Stimulated activated CD4-positive, alpha-beta T cell treated with anti-CD3 and anti-CD28 coated beads, Interleukin-15, amount 100 ng/mL, for 24 hours (primary cell): ENCODE data around the gene CYB5D1.
"Not testable (repeated sequence)": the region's sequence is repeated elsewhere in the genome, so short reads cannot be mapped to it uniquely, and the experiment has no call there.

ENCODE experiments used
- DNase-seq: peaks from one replicate; pipeline ENCODE4 v3.0.0-alpha.2; 2020

CYB5D1 gene, protein sequence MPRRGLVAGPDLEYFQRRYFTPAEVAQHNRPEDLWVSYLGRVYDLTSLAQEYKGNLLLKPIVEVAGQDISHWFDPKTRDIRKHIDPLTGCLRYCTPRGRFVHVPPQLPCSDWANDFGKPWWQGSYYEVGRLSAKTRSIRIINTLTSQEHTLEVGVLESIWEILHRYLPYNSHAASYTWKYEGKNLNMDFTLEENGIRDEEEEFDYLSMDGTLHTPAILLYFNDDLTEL

DNA sequence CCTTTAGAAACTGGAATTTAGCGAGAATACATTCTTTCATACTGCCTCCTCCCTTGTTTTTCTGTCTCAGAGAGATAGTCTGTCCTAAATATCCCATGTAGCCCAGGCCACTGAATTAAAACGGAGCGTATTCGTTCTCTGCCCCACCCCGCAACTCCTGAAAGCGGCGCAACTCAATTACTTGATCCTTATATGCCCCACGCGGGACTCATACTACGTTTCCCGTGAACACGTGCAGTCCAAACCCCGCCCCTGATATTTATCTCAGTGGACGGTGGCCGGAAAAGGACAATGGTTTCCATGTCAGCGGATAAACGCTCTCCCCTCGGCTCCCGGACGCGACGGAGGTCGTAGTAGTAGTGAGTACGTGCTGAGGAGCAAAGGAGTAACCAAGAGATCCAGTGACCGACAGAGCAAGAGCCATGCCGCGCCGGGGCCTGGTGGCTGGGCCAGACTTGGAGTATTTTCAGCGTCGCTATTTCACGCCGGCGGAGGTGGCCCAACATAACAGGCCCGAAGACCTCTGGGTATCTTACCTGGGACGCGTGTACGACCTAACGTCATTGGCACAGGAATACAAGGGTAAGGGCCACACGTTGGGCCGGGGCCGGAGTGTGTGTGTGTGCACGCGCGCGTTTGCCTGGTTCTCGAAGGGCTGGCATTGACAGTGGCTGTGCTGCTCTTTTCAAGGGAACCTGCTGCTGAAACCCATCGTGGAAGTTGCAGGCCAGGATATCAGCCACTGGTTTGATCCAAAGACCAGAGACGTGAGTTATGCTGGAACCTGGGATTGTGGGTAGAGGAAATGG is at the start of gene CYB5D1:
Gene CYB5D1 (plus strand): TSS at position 291 of the 809 bp plus-strand sequence. CDS start 132 bp downstream, at position 423.
- DNase-seq, result peak; percentile 91

DNA sequence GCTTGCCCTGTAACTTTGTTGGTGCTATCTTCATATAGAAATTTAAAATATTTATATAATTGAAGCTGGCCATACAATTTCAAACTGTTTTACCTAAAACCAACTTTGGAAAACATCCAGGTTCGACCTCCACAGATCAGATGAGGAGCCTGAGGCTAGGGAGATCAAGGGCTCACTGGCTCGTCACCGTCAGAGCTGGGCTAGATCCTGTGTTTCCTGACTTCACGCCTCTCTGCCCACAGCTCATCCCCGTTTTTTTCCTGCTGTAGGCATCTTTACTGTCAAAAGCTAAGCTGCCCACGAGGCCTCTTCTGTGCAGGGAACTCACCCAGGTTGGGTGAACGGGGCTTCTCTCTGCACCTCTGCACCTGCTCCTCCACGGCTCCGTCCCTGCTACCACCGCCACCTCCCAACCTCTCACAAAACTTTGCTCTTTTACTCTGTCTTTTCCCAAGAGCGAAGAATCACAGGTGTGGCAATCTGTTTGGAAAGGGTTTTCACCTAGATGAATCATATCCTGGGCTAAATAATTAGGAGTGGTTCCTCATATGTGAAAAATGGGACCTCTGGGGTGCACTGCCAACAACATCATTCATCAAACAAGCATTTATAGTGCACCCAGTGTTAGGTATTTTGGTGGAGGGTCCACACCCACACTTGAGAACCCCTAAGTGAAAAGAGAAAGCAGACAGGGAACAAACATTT is 48.6 kb upstream of the CYB5D1 start:
- DNase-seq, result no peak

DNA sequence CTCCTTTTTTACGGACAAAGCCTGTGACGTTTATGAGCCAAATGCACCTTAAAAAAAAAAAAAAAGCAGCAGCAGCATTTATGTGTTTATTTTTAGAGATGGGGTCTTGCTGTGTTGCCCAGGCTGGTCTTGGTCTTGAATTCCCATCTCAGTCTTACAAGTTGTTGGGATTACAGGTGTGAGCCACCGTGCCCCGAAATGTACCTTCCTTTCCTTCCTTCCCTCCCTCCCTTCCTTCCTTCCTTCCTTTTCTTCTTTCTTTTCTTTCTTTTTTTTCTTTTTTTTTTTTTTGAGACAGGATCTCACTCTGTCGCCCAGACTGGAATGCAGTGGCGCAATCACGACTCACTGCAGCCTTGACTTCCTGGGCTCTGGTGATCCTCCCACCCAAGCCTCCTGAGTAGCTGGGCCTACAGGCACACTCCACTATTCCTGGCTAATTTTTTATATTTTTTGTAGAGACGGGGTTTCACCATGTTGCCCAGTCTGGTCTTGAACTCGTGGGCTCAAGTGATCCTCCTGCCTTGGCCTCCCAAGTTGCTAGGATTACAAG is 47.9 kb upstream of the CYB5D1 start:
- DNase-seq, result not testable (repeated sequence)

GRCh38 chr17:7811251-7811650 is 46.6 kb upstream of the CYB5D1 start:
- DNase-seq, result no peak

DNA sequence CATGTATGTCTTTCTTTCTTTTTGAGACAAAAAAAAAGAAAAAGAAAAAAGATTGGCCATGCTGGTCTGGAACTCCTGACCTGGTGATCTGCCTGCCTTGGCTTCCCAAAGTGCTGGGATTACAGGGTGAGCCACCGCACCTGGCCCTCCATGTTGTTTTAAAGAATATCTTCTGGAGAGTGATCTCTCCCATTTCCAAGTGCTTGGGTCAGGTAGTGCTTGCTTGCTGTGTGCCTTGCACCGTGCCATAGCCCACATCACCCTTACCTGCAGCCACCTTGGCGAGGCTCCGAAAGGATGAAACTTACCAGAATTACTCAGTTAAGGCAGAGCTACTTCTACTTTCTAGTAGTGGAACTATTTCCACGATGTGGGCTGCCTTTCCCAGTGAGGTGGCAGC is 42.8 kb upstream of the CYB5D1 start:
- no peak for DNase-seq

DNA sequence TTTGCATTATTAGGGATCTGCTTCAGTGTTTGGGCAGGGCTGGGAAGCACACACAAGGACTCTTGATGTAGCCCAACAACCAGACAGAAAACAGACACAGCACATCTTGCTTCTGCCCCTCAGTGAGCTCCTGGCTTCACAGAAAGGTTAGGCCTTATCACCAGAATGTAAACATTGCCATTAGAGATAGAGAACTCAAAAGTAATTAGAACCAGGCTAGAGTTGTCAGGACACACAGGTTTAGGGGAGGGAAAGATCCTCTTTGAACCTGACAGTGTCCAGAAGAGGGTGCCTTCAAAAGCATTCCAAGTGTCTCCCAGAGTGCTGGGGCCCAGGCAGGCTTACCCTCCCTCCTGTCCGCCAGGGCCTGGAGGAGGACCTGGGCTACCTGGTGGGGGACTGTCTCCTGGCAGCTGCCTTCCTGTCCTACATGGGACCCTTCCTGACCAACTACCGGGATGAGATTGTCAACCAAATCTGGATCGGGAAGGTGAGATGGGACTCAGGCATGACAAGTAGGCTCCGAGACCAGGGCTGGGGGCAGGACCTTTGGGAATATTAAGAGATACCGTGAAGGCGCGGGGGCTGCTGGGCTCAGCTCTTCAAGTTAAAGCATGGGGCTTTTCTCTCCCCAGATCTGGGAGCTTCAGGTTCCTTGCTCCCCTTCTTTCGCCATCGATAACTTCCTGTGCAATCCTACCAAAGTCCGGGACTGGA is 40.7 kb upstream of the CYB5D1 start:
- no peak for DNase-seq

- DNase-seq, result no peak
Observed at GRCh38 chr17:7817643-7817964, 40.2 kb upstream of the CYB5D1 start.

DNA sequence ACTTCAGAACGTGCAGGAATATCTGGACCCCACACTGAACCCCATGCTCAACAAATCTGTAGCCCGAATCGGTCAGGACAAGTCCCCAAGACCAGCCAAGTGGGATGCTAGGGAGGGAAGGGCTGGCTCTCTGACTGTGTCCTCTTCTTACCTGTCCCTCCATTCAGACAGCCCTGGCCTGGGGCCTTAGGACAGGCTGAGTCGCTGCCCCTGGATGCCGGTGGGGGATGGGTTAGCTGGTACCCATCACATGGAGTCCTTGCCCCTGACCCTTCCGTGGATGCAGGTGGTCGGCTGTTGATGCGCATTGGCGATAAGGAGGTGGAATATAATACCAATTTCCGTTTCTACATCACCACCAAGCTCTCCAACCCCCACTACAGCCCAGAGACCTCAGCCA is 39.8 kb upstream of the CYB5D1 start:
- no peak for DNase-seq

DNA sequence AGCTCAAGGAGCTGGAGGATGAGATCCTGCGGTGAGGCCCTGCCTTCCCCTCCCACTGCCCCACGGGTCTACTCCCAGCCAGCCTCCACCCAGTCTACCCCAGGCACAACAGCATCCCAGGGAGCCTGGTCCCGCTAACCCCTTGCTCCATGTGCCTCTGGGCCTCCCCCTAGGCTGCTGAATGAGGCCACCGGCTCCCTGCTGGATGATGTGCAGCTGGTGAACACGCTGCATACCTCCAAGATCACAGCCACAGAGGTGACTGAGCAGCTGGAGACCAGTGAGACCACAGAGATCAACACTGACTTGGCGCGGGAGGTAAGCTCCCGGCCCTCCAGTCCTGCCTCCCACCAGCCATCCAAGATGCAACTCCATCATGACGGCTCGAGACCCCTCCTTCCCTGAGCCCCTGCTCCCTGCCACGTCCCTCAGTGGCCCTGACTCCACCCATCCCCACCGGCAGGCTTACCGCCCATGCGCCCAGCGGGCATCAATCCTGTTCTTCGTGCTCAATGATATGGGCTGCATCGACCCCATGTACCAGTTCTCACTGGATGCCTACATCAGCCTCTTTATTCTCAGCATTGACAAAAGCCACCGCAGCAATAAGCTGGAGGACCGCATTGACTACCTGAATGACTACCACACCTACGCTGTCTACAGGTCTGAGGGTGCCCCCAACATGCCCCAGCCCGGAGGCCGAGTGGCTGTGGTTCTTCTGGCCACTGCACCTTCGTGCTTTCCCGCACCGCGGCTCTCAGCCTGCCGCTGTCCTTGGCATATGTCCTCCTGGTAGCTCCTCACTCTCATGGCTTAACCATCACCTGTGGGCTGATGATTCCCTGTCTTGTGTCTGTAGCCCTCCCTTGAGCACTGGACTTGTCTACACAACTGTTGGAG is 38.8 kb upstream of the CYB5D1 start:
- DNase-seq, result no peak

DNA sequence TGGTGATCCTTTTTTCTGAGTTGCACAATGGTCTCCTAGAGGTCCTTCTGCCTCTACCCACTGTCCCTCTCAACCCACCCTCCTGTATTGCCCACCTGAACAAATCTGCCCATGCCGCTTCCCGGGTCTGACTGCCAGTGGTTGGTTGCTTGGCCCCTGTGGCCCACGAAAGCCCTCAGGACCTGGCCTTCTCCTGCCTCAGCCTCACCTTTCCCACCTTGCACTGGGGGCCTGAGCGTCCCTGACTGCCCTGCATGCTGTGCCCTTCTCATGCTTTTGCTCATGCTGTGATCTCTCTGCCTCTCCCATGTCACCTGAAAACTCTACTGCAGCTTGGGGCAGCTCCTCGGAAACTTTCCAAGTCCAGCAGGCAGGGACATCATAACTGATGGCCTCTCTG is 37.6 kb upstream of the CYB5D1 start:
- DNase-seq, result no peak

- no peak for DNase-seq
Observed at GRCh38 chr17:7822126-7822525, 35.7 kb upstream of the CYB5D1 start.

DNA sequence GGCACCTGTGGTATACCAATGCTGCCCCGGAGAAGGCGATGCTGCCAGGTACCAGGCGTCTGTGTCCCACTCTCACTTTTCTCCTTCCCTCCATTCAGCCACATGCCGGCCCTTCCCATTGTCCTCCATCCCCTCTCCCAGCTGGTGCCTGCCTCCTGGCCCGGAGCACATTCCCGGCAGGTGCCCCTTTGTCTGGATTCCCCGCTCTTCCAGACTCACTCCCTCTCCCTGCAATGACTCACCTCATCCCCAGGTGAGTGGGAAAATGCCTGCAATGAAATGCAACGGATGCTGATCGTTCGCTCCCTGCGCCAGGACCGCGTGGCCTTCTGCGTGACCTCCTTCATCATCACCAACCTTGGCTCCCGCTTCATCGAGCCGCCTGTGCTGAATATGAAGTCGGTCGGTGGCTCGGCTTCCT is 34.2 kb upstream of the CYB5D1 start:
- no peak for DNase-seq

DNA sequence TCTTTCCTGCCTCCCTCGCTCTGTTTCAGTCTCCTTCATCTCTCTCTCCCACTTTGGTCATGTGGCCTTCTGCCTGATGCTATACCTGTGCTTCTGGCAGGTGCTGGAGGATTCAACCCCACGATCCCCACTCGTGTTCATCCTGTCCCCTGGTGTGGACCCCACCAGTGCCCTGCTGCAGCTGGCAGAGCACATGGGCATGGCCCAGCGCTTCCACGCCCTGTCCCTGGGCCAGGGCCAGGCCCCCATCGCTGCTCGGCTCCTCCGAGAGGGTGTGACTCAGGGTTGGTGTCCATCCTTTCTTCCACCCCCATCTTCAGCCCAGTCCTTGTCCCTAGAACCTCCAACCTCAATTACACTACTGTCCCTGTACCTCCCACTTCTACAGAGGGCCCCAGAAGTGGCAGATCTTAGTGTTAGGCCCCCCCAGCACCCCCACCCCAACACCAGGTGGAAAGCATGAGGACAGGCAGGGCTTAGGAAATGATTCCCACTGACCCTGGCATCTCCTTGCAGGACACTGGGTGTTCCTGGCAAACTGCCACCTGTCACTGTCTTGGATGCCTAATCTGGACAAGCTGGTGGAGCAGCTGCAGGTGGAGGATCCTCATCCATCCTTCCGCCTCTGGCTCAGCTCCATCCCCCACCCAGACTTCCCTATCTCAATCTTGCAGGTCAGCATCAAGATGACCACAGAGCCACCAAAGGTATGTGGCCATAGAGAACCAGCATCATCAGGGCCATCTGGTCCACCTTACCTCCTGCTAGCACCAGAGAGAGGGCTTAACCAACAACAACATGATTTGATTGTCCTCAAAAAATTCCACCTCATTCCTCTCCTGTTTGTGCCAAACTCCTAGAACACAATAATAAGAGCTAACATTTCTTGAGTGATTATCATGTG is 33.5 kb upstream of the CYB5D1 start:
- DNase-seq, result no peak

DNA sequence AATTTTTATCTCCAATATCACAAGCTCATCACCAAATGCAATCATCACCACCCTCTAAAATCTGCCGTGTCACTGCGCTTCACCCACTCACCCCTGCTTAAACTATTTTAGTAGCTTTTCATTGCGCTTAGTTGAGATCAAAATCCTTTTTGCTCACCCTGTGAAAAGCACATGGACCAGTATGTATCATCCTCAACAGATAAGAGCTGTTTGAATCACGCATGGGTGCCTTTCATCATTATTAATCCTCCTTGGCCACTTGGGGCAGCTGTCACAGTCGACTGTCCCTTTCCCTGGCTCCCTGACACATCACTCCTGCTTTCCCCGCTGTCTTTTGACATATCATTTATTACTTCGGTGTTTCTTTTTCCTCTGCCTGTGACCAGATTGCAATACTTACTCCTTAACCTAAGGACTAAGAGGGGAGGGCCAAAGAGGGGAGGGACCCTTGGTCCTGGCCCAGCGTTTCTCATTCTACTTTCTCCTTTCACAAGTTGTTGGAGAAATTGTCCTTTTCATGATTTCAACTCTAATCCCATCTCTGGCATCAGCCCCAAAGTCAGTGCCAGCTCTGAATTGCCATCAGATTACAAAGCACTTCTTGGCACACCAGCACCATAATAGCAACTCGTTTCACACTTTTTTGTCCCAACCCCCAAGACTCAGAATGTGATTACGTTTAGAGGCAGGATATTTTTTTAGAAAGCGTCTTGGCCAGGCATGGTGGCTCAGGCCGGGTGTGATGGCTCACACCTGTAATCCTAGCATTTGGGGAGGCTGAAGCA is 32.4 kb upstream of the CYB5D1 start:
- DNase-seq, result no peak

DNA sequence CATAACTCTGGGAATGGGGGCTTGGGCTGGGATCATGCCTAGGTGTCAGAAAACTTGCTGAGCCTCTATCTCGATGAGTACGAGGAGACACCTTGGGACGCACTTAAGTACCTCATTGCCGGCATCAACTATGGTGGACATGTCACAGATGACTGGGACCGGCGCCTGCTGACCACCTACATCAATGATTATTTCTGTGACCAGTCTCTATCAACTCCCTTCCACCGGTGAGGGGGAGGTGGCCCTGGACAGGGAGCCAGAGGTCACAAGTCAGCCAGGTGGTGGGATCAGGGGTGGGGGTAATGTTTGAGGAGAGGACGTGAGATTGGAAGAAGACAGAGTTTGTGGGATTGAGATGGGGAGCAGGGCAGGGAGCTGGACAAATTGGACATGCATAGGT is 27.2 kb upstream of the CYB5D1 start:
- DNase-seq, result no peak

- no peak for DNase-seq
Observed at GRCh38 chr17:7831233-7831632, 26.6 kb upstream of the CYB5D1 start.

- DNase-seq, result no peak
Observed at GRCh38 chr17:7832431-7832830, 25.4 kb upstream of the CYB5D1 start.

- no peak for DNase-seq
Observed at GRCh38 chr17:7833011-7833794, 24.6 kb upstream of the CYB5D1 start.
